Renal cortical epithelial cell (primary cell): ENCODE results near the gene RNF111. TPM values are rescaled to one million over a fixed set of nuclear protein-coding genes. Genes with fewer than 3 reads are reported as not detected.
"Not testable (repeated sequence)": the region's sequence is repeated elsewhere in the genome, so short reads cannot be mapped to it uniquely, and the experiment has no call there.

Experiments
- DNase-seq: peaks from one replicate; pipeline ENCODE4 v3.0.0-alpha.2; 2011; ENCODE audit warnings: low read depth
- total RNA-seq: library from RNA; depleted of rRNA; stranded (reverse); fragments of >200 nt; gene quantifications from 2 replicates; pipeline ENCODE4 v1.2.3, GENCODE V29; 2014

Gene RNF111
- total RNA-seq, 1 donor from 2014 or later = 39.6 TPM

GRCh38 chr15:59000251-59000650 lies 12.8 kb downstream of the RNF111 start:
- DNase-seq = not testable (repeated sequence)

GRCh38 chr15:59001946-59002345 lies 14.5 kb downstream of the RNF111 start:
- no peak for DNase-seq

- DNase-seq = no peak
Measured at GRCh38 chr15:59002418-59002859, 15.0 kb downstream of the RNF111 start.

- DNase-seq = peak; percentile 25
Measured at GRCh38 chr15:59005579-59005978, 18.1 kb downstream of the RNF111 start.

- DNase-seq = no peak
Measured at GRCh38 chr15:59008086-59008485, 20.6 kb downstream of the RNF111 start.

- DNase-seq = no peak
Measured at GRCh38 chr15:59011262-59011952, 23.9 kb downstream of the RNF111 start.

GRCh38 chr15:59013246-59013873 lies 25.9 kb downstream of the RNF111 start:
- no peak for DNase-seq

GRCh38 chr15:59014068-59014467 lies 26.6 kb downstream of the RNF111 start:
- DNase-seq = no peak

GRCh38 chr15:59017449-59017848 lies 30.0 kb downstream of the RNF111 start:
- DNase-seq = no peak

GRCh38 chr15:59018833-59019232 lies 31.4 kb downstream of the RNF111 start:
- DNase-seq = no peak

- DNase-seq = peak; percentile 25
Measured at GRCh38 chr15:59020322-59020721, 32.9 kb downstream of the RNF111 start.

- no peak for DNase-seq
Measured at GRCh38 chr15:59022188-59022587, 34.7 kb downstream of the RNF111 start.

GRCh38 chr15:59026207-59026606 lies 38.7 kb downstream of the RNF111 start:
- no peak for DNase-seq

GRCh38 chr15:59028387-59028955 lies 41.0 kb downstream of the RNF111 start:
- no peak for DNase-seq

- no peak for DNase-seq
Measured at GRCh38 chr15:59029554-59029953, 42.1 kb downstream of the RNF111 start.

- DNase-seq = no peak
Measured at GRCh38 chr15:59035201-59035600, 47.7 kb downstream of the RNF111 start.

- DNase-seq = no peak
Measured at GRCh38 chr15:59039225-59039624, 51.8 kb downstream of the RNF111 start.

GRCh38 chr15:59042041-59042440 lies 54.6 kb downstream of the RNF111 start:
- DNase-seq = no peak

- no peak for DNase-seq
Measured at GRCh38 chr15:59048897-59049296, 61.4 kb downstream of the RNF111 start.

- no peak for DNase-seq
Measured at GRCh38 chr15:59051873-59052861, 64.7 kb downstream of the RNF111 start.

GRCh38 chr15:59052915-59053407 lies 65.5 kb downstream of the RNF111 start:
- DNase-seq = no peak

GRCh38 chr15:59053482-59053881 lies 66.0 kb downstream of the RNF111 start:
- DNase-seq = no peak
